Choroid plexus epithelial cell (primary cell): ENCODE results near the gene PRSS27.

Experiments used
- DNase-seq: peaks from one replicate; pipeline ENCODE4 v3.0.0-alpha.2; 2010; ENCODE audit warnings: low read depth
- H3K4me3 ChIP-seq: 2 replicates; pipeline ENCODE4 v1.5.1; 2011; ENCODE audit warnings: low read depth, mild to moderate bottlenecking, control low read depth, low read length, moderate library complexity
- TF ChIP-seq, protein P1 (sequence below): conservative IDR thresholded peaks from 2 replicates; pipeline ENCODE4 v1.5.1; 2011; ENCODE audit warnings: low read depth, mild to moderate bottlenecking, control low read depth, inconsistent platforms, low read length, moderate library complexity

The PRSS27 gene

DNA sequence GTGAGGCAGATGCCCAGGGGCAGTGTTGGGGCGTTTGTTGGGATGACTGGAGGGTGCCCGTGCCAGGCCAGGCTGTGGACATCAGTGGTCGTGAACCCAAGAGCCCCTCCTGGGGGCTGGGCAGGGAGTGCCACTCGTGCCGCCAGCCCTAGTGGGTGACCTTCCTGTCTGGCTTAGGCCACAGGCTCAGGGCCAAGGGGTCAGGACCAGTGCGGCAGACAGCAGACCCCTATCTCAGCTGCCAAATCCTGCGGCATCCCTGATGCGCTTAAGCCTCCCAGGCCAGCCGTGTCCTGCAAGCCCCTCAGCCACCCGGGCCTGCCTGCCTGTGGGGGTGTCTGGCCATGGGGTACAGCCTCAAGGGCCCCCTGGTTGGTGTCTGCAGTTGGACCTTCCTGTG lies 14.7 kb downstream of the PRSS27 start:
- TF ChIP-seq, protein P1, sequence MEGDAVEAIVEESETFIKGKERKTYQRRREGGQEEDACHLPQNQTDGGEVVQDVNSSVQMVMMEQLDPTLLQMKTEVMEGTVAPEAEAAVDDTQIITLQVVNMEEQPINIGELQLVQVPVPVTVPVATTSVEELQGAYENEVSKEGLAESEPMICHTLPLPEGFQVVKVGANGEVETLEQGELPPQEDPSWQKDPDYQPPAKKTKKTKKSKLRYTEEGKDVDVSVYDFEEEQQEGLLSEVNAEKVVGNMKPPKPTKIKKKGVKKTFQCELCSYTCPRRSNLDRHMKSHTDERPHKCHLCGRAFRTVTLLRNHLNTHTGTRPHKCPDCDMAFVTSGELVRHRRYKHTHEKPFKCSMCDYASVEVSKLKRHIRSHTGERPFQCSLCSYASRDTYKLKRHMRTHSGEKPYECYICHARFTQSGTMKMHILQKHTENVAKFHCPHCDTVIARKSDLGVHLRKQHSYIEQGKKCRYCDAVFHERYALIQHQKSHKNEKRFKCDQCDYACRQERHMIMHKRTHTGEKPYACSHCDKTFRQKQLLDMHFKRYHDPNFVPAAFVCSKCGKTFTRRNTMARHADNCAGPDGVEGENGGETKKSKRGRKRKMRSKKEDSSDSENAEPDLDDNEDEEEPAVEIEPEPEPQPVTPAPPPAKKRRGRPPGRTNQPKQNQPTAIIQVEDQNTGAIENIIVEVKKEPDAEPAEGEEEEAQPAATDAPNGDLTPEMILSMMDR, result no peak
- DNase-seq, result no peak
- H3K4me3 ChIP-seq, result no peak overlapping the region

DNA sequence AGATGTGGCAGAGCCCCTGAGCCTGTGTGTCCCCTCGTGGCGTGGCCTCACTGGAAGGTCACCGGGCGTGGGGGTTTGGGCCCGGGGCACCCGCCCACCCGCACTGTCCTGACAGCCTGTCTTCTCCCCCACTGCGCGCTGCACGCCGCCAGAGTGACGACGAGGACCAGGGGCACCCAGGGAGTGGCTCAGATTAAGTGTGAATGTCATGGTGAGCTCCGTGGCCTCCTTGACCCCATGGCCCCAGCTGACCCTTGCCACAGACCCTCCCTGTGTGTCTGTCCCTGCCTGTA lies 15.1 kb downstream of the PRSS27 start:
- DNase-seq, result no peak
- H3K4me3 ChIP-seq, result no peak overlapping the region
- TF ChIP-seq, protein P1, result no peak

DNA sequence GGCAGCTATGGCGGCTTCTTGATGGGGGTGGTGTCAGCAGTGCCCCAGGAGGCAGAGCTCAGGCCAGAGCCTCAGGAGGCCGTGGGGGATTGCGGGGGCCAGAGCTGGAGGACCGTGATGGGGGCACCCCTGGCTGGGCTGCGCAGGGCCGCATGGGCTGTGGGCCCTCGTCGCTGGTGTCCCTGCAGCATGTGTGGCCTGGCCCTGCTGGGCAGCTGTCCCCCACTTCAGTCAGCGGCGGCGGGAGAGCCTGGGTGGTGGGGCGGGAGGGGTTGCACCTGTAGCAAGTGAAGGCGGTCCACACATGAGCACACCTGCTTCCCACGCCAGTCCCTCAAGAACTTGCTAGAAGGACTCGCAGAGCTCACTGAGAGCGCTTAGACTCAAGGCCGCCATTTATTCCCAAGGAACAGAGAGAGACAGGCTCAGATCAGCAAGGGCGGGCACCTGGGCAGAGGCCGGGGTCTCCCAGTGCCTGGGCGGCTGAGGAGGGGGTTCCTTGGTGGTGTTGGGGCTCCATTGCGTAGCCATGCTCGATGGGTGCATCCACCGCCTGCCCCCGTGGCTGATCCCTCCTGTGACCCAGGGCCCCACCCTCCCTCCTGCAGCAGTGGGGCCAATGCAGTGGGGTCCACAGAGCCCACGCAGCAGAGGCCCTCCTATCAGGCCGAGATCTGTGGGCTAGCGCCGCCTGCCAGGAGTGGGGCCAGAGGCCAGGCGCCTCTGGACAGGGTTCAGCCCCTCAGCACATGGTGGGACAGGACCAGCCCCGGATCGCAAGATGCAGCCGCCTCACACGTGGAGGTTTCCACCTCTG lies 15.7 kb downstream of the PRSS27 start:
- no peak for DNase-seq

DNA sequence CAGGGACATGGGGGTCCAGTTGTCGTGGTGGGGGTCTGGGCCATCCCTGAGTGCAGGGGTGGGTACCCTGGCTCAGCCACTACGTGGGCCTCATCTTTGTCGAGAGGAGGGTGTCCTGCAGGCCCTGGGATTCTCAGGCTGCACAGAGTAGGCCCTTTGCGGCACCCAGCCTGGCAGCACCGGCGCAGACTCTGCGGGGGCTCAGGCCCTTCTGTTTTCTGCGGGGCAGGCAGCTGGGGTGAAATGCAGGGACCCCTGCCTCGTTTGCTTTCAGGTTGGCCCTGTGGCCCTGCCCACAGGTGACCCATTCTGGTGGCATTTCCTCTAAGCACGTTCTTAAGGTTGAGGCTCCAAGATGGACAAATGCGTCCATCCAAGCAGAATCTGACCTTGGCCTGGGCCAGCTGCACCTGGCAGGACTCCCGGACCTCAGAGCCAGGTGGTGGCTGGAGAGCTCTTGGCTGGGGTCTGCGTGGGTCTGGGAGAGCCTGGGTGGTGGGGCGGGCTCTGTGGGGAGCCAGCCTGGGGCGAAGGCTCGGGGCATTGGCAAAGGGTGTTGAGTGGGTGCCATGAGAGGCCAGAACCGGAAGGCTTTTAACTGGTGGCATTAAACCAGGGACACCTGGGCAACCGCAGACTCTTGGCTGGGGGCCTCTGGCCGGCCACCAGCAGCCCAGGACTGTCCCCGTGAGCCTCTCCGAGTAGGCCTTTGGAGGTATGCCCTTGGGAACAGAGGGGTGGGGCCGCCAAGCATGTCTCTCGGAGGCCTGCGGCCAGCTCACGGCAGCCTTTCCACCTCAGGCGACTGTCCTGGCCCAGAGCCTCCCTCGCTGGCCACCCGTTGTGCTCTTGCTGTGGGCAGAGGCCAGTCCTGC lies 16.9 kb downstream of the PRSS27 start:
- no peak overlapping the region for H3K4me3 ChIP-seq
- no peak for DNase-seq
- TF ChIP-seq, protein P1, result no peak

More for the DNA sequence above, 15.7 kb downstream of the PRSS27 start:
- H3K4me3 ChIP-seq, result no peak overlapping the region
- TF ChIP-seq, protein P1, result no peak

DNA sequence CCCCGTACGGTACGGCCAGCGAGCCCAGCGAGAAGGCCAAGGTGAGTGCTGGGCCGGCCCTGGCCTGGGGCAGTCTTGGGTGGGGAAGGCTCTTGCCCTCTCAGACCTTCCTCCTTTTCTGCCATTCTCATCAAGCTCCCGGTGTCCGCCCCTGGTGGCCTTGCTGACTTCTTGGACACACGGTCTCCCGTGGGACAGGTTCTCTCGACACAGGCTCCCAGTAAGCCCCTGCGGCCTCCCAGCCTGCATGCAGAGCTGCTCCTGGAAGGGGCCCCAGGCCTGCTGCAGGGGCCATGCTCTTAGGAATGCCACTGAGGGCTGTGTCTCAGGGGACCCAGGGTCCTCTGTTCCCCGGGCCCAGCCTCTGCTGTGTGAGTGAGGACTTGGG lies 17.6 kb downstream of the PRSS27 start:
- no peak overlapping the region for H3K4me3 ChIP-seq
- TF ChIP-seq, protein P1, result no peak
- no peak for DNase-seq

DNA sequence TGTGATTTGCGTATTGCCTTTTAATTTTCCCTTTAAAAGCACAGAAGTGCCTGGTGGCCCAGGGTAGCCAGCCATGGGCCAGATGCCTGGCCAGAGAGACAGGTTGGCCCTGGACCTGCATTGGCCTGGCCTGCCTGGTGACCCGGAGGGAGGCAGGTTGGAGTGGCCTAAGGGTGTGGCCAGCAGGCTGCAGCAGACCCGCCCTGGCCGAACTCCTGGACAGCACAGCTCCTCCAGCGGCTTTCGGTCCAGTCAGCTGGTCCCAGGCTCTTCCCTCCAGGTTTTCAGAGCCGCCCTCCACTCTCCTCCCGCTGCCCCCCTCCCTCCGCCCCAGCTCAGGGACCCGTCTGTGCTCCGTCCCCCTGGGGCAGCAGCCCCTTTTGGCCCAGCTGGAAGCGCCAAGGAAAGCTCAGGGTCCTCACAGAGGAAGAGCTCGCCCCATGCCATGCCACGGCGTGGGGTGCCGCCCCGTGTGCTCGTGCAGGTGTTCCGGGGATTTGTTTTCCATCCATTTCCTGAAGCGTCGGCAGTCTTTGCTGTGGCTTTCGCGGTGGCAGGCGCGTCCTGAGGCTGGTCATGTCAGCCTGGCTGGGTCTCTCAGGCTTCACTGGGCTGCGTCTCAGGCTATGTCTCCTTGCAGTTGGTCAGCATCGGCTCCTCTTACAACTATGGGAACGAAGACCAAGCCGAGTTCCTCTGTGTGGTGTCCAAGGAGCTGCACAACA lies 18.1 kb downstream of the PRSS27 start:
- TF ChIP-seq, protein P1, result no peak
- no peak for DNase-seq
- H3K4me3 ChIP-seq, result no peak overlapping the region
